GM21717 (cell line): ENCODE results near the gene TRPM3.

ENCODE experiments used
- ATAC-seq: cut with Tn5 transposase; IDR thresholded peaks from one replicate; pipeline ENCODE4 v1.9.1; 2021; ENCODE audit warnings: mild to moderate bottlenecking, moderate library complexity; ENCODE audit not compliant: unreplicated experiment

Gene TRPM3

DNA sequence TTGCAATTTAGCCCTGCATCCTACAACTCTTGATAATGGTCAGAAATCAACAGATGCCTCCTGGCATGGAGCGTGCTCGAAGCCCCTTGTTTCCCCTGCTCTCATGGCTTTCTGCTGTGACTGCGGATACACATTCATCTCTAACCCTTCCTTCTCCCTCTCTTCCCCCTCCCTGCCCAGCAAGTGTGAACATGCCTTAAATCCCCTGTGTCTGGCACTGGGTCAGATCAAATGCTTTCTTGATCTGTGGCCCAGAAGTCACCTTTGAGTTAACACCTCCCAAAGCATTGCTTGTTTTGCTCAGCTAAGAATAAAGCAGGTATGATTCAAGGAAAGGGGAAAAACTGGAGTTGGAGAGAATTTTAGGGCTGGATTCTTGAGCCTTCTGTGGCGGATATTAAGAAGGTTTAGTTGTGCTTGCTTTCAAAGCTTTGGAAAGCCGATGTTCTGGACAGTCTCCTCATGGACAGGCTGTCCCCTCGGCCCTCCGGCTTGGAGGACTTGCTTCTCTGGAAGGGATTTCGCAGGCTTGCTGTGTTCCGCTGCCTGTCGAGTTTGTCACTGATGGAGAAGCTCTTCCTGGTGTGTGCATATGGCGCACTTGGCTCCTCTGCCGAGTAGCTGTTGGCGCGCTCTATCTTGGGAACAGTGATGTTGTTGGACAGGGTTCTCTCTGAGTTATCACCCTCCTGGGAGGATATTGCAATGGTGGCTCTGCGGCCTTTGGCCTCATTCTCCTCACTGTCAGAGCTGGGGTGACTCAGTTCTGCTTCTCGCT, 585.7 kb downstream of the TRPM3 start:
- ATAC-seq, result no peak

DNA sequence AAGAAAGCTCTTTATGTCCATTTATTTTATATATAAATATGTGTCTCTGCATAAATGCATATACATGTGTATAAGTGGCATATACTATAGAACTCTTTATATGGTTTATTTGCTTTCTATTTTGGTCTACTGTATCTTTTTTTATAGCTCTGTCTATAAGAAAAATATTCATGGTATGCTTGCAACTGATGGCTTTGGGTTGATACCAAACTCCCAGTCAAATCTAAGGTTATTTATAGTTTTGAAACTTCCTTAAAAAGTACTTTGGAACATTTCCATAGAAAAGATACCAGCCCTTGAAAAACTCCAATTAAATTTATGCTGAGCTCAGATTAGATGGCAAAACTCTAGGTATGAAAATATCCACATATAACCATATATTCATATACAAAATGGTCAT, 587.0 kb downstream of the TRPM3 start:
- no peak for ATAC-seq

DNA sequence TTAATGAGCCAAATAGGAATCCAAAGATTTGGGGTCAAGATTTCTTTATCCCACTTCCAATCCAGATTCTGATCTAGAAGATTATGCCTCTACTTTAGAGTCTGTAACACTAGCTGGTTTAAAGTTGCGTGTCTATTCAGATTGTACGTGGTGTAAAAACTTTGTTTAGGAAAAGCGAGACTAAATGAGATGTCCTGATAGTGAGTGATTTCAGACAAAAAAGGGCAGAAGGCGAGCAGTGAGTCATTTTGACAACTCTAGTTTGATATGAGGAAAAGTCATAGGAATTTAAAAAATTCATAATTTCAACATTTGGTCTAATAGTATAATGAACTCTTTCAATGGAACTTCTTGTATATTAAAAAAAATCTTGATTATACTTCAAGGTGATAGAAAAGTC, 587.4 kb downstream of the TRPM3 start:
- no peak for ATAC-seq

DNA sequence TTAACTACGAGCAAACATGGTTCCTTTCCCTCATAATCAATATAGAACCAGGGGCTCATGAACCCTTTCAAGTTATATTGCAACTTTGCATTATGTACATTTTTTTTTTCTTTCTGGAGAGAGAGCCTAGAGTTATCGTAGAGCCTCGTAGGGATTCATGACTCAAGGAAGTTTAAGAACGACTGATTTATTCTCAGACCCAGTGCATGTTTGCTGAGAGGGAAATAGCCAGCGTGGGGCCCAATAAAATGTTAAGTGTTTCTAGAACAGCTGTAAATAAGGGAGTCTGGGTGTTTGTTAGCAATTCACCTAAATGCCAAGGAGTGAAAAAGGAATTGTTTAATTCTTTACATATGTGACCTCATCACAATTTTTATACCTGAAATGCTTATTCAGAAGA, 587.9 kb downstream of the TRPM3 start:
- no peak for ATAC-seq

DNA sequence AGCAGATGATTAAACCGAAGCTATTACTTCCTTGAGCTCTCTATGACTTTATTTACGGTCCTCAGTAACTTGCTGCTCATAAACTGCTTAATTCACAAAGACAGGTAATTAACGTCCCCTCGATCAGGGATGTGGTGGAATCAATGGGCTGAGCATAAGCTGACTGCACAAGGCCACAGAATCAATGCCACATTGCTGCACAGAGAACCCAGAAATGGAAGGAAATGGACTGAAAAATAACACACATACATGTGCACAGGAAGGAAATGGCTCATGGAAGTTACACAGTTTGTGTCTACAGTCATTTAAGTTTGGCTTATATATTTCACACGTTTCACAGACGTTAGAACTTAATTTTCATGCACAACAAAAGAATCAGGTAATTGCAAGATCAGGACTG, 588.7 kb downstream of the TRPM3 start:
- ATAC-seq, result no peak

DNA sequence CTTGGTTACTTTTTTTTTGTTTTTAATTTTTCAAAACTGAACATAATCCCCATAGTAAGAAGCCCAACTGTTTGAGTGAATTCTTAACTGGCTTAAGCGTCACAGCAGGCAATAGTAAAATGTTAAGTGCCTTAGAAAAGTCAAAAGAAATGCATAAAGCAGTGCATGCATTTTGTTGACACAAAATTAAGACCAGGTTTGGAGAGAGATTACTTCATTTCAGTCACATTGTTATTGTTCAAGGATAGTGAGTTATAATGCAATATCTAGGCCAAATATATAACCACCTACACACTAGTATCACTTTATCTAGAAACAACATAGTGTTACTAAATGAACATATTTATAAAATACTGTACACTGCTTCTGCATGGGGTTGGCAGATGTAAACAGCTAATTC, 590.1 kb downstream of the TRPM3 start:
- no peak for ATAC-seq

DNA sequence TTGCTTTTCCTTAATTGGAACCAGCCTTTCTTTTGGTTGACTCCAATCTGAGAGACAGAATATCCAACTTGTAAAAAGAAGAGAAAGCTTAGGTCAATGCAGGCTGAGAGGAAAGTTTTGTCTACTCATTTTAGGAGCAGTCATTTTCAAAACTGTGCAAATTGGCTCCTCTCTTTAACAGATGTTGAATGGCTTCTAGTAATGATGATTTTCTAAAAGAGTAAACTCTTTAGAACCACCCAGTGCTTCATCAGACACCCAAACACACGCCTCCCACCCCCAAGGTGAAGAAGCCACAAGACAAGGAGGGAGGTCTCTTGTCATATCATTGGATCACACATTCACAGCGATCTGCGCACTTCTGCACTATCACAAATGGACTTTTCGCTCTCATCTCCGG, 590.7 kb downstream of the TRPM3 start:
- ATAC-seq, result no peak

DNA sequence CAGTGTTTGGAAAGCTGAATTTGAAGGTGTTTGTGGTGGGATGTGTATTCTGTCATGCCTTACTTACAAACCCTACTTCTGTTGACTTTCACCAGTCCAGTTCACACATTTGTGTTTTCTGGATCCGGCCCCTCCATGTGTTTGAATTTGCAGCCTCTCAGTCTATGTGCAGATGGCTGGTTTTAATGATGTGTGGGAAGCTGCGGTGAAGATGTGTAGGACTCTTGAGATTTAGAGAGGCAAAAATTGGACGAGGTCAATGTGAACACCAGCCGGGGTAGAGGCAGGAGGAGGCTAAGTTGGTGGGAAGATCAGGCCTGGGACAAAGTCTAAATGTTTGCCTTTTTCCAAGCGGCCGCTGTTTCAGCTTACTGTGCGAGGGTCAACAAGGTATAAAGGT, 591.6 kb downstream of the TRPM3 start:
- ATAC-seq, result no peak

DNA sequence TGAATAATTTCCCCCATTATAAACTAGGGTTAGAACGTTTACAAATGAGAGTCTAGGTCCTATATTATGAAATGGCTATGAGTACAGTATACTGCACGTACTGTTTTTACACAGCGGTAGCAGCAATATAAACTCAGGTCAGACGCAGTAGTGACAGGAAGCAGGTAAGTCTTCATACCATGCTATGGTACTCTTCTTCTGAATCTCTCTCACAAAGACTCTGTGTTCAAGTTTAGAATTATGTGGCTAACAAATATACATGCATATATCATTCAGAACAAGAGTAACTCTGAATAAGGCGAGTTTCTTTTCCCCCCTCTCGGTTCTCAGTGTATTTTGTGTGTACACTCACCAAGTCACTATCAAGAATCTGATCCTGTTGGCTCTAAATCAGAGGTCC, 592.0 kb downstream of the TRPM3 start:
- ATAC-seq, result no peak

DNA sequence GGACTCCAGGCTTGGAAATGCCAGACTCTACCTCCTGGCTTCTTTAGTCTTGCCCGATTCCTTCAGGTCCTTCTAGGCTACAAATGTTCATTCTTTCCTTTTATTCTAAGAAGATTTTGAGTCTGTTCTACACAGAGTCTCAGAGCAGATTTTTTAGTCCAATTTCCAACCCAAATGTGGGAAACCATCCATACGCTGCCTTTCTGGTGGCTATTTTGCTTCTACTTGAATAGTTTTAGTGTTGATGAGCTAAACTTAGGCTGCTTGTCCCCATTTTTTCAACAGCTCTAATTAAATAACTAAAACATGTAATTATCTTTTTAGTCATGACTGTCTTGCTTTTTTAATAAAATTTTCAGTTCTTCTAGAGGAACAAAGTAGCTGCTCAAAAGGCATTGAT, 594.5 kb downstream of the TRPM3 start:
- no peak for ATAC-seq

DNA sequence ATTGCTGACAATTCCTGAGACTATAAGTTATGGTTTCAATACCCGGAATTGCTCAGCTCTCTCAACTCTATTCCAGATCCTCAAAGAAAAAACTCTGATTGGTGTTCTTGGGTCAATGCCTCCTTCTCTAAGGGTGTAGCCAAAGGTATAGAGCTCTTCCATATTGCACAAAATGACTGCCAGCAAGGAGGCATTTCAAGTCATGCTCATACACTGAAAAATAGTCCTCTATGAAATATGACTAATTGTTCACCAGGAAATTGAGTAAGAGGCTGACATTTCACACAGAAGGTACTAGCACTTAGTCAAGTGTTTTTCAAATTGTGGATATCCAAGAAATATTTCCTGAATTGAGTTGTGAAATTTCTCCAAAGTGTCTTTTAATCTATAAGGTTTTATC, 595.9 kb downstream of the TRPM3 start:
- ATAC-seq, result no peak

DNA sequence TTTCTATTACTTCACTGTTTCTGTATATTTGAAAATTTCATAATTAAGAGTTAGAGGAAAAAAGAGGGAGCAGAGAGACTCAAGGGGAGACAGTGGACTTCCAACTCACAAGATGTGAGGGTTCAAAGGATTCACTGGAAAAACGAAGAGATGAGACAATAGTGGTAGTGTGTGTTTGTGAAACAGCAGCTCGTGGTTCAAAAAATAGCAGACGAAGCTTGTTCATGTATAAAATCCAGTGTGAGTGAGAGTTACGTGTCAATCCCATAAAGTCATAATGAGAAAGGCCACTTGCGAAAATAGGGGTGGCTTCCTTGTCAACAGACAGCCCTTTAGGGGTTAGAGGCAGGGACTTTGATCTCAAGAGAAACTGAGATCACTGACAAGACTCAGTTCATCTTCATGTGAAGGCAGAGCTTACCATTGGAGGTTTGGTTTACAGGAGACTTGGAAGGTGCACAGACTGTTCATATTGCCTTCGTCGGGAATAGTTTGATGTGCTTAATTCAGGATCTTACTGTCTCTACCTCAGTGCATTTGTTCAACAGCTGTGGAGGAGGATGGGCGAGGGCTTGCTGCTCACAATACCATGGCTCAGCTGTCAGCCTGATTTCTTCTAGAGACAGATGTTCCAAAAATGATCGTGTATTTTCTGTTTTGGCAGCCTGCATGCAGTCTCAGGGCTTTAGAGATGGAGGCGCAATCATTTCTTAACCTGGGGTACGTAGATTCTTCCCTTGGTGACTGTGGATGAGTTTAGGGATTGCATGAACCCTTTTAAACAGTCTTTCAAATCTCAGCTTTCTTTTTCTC, 601.3 kb downstream of the TRPM3 start:
- ATAC-seq, result peak; percentile 77

DNA sequence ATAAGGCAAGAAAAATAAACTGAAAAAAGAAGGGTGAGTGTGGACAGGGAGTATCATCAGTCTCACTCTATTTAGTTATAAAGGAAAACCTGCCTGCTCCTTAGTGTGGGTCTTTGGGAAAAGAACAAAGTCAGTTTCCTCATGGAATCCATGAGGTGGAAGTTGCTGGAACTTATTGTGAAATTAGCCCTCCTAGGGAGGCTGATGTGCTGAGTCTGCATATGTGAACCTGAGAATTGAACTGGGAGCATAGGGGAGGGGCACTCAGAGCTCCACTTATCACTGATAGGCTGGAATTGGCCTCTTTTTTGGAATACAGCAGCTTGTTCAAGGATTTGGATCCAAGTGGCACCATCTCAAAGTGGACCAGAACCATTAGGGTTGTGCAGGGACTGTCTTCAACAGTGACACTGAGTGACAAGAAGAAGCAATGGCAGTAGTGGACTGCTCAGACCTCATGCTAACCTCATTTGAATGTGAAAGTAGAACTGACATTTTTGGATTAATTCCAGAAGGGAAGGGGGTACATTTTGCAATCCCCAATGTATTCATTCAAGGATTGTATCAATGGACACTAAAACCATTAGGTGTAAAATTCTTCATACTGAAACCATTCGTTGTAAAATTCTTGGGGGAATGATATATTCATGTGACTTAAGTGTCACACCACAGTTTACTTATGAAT, 603.4 kb downstream of the TRPM3 start:
- no peak for ATAC-seq

DNA sequence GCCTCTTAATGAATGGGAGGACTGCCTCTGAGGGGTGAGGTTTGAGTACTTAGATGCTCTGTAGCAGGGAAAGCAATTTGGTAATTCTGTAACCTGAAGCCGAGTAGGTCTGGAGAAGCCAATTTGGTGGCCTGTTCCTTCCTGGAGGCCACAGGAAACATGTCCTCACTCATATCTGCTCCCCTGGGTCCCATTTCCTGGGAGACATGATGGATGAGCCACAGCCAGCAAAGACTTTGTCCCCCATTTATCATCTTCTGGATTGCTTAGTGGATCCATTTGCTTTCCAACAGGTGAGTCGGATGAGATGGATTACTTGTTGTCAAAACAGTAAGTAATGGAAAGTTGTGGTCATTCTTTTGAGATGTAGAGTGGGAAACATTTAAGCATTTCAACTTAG, 607.1 kb downstream of the TRPM3 start:
- no peak for ATAC-seq

DNA sequence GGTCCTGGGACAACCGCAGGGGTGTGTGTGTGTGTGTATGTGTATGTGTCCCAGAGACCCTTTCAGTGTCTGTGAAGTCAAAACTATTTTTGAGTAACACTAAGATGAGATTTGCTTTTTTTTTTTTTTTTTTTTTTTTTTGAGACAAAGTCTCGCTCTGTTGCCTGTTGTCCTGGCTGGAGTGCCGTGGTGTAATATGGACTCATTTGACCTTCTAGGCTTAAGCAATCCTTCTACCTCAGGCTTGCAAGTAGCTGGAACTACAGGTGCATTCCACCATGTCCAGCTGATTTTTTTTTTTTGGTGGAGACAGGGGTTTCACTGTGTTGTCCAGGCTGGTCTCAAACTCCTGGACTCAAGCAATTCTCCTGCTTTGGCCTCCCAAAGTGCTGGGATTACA, 609.6 kb downstream of the TRPM3 start:
- ATAC-seq, result no peak

DNA sequence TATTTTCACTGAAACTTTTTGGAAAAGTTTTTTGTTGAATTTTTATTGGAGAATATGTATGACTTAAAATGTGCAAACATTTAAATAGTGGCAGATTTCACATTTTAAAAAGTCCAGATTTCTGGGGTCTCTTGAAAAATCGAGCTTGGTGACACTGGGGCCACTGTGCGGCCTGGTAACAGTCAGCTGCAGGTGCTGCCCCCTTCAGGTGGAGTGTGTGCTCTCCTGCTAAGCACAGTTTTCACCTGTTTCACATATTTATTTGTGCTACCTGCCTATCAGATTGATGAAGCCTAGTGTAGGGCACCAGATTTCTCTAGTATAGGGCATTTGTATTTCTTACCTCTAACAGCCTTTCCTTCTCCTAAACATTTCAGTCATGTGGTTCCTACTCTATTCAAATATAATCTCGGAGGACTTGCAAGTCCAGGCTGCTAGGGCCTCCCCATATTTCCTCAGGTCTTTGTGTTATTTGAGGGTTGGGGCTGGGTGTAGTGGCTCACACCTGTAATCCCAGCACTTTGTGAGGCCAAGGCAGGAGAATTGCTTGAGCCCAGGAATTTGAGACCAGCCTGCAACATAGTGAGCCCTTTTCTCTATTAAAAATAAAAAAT, 611.2 kb downstream of the TRPM3 start:
- no peak for ATAC-seq

DNA sequence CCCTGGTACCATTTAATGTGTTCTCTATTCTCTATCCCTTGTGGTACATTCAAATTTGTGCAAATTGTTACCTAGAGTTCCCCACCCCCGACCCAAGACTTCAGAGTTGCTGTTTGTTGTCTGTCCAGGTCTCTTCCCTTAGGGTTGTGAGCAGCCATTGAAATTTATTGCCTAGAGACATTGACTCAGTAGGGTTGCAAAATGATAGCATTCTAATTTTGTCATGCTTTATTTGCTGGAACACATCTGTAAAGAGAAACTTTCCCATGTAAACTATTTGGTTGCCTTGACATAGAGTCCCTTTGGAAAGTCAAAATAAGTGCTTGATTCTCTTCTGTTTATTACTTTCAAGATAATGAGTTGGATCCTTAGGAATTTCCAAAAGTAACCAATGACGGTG, 615.3 kb downstream of the TRPM3 start:
- no peak for ATAC-seq

DNA sequence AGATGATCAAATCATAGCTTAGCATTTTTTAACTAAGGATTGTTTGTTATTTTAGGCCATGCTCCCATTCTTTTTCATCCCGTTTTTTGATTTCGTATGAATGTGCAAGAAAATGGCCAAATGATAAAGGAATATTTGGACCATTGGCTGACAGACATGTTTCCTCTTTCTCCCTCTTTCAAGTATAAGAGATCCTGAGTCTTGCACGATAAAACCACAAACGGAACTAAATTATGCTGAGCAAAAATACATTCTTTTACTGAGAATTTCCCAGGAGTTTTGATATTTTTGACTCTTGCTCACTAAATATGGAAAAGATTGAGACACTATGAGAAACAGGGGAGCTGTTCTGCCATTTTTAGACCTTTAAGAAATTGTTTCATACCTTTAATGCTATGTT, 616.6 kb downstream of the TRPM3 start:
- ATAC-seq, result no peak

DNA sequence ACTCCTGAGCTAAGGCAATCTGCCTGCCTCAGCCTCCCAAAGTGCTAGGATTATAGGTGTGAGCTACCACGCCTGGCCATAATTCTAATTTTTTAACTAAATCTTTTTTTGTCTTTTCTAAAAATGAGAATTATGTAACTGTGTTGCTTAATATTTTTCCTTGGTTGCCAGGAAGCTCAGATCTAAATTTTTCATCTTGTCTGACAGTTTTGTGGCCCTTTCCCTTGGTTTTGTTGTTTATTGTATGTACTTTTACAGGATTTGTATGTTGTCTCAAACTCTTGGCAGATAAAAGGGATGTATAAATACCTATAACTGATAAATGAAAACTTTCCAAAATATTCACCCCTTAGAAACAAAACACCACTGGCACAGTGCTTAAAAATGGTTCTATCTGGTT, 618.7 kb downstream of the TRPM3 start:
- no peak for ATAC-seq

DNA sequence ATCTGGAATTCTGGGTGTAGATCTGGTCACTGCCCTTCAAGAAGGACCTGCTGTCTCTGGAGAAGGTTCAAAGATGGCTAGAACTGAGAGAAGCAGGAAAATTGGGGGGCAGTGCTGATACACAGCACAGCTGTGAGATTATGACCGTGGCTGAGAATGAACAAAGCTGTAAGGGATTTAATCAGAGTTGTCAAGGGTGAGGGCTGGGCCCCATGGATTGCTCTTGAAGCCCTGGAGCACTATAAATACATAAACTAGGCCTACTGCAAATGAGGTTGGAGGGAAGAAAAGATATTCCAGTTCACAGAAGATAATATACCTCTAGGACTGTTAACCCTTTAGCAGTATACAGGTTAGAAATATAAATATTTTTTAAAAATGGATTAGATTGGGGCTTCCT, 620.6 kb downstream of the TRPM3 start:
- no peak for ATAC-seq

DNA sequence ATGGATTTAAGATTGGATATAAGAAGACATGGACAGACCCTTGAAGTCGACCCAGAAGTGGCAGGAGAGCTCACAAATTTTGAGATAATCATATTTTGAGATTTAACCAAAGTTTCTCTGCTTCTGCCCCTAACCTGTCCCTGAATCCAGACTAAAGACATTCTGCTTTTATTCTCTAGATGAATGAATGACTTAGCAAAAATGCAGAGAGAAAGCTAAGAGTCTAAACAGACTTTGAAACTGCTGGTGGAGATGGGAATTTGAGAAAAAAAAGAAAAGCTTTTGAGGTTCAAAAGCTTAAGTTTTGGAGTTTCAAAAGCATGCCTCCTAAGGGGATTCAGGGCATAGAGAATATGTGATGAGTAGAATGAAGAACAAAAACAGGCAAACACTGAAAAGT, 621.8 kb downstream of the TRPM3 start:
- no peak for ATAC-seq

DNA sequence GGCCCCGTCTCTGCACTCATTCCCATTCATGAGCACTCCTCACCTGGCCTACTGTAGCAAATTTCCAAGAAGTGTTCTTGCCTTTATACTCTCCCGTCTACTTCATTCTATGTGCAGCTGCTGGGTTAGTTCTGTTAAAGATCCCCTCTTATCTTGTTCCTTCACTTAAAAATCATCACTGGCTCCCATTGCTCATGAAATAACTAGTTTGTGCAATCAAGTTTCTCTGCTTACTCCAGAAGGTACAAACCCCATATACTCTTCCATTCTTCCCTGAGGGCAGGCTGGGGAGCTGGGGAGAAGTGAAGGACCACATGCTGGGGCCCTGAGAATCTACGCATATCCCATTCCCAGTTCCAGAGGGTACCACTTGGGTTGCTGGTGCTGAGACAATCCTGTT, 622.6 kb downstream of the TRPM3 start:
- no peak for ATAC-seq
